Breast epithelium (tissue), 4 donors: ENCODE measurements around the gene PKDCC. TPM values are rescaled to one million over a fixed set of nuclear protein-coding genes. Genes with fewer than 3 reads are reported as not detected.

Experiments
- DNase-seq, 2 donors: peaks; one replicate each; pipeline ENCODE4 v3.0.0-alpha.2; 2019; ENCODE audit warnings: low spot score in 2 of 2
- H3K27ac ChIP-seq, 2 donors: fragments of 200-600 bp; sonication (generic) in 1 of 2; one replicate each; pipeline ENCODE4 v1.5.1; 2016 to 2019; ENCODE audit warnings: mild to moderate bottlenecking in 1 of 2
- H3K27me3 ChIP-seq, 2 donors: fragments of 200-600 bp; sonication (generic) in 1 of 2; one replicate each; pipeline versions ENCODE4 v1.5.1 to v1.6.0; 2017 to 2019; ENCODE audit warnings: control low read depth in 1 of 2, mild to moderate bottlenecking in 1 of 2
- H3K36me3 ChIP-seq: fragments of 200-600 bp; one replicate; pipeline ENCODE4 v1.5.1; 2019
- H3K4me1 ChIP-seq, 2 donors: fragments of 200-600 bp; sonication (generic); one replicate each; pipeline ENCODE4 v1.5.1; 2016 to 2019; ENCODE audit warnings: control low read depth in 1 of 2
- H3K4me3 ChIP-seq, 3 donors: fragments of 200-600 bp; sonication (generic); 1 replicate in 2 of 3; 2 replicates in 1 of 3; pipeline ENCODE4 v1.5.1; 2016 to 2019; ENCODE audit warnings: mild to moderate bottlenecking in 3 of 3, moderate library complexity in 2 of 3
- H3K9me3 ChIP-seq, 2 donors: fragments of 200-600 bp; sonication (generic) in 1 of 2; one replicate each; pipeline ENCODE4 v1.5.1; 2016 to 2019; ENCODE audit warnings: control low read depth in 1 of 2
- POLR2A ChIP-seq: fragments of 450-650 bp; IDR thresholded peaks from one replicate; pipeline ENCODE4 v1.6.1; 2016; ENCODE audit warnings: antibody characterized with exemption, mild to moderate bottlenecking, moderate library complexity
- POLR2AphosphoS5 ChIP-seq, 3 donors: sonication (generic); formaldehyde crosslinking; IDR thresholded peaks; one replicate each; pipeline ENCODE4 v1.6.1; 2017; ENCODE audit warnings: antibody characterized with exemption in 3 of 3
- intact Hi-C: fragments of 100-400 bp; cut with DNase I; formaldehyde crosslinking; loops from one replicate; pipeline ENCODE4 v1.15.1; 2023; ENCODE audit warnings: low total_unique reads
- total RNA-seq, 3 donors: library from RNA; depleted of rRNA; stranded (reverse); fragments of >200 nt; gene quantifications; one replicate each; pipeline ENCODE4 v1.1.0, GENCODE V29; 2016
- TF ChIP-seq, protein P1 (sequence below), 3 donors: fragments of 450-650 bp; IDR thresholded peaks; one replicate each; pipeline ENCODE4 v1.5.1; 2016 to 2017; ENCODE audit warnings: antibody characterized with exemption in 3 of 3, mild to moderate bottlenecking in 3 of 3, moderate library complexity in 3 of 3

The PKDCC gene
- total RNA-seq, 3 donors from 2014 or later = 19.3 to 131 (median 95.4) TPM

DNA sequence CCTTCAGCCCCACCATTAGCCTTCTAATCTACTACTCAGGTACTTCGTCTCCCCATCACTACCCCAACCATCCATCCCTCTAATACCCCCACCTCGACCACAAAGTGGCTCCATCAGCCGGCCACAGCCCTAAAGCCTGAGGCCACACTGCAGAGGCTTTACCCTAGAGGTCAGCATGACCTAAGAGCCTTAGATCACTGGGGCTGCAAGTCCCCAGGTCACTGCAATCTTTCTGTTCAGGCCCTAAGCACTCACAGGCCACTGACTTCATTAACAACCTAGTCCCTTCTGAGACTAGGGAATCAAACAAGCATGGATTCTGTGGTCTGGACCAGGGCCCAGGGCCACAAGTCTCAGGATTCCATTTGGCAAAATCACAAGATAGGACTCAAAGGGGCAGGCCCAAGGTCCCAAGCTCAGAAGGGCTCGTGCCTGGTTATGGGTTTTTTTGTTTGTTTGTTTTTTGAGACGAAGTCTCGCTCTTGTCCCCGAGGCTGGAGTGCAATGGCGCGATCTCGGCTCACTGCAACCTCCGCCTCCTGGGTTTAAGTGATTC, 37.0 kb upstream of the PKDCC start:
- H3K27ac ChIP-seq = no peak overlapping the region
- H3K36me3 ChIP-seq = no peaks in the 10 kb centered on the region
- intact Hi-C loops = no loop called here
- no peak for DNase-seq
- H3K4me1 ChIP-seq = no peaks in the 10 kb centered on the region
- H3K4me3 ChIP-seq = no peak overlapping the region
- no peaks in the 10 kb centered on the region for H3K9me3 ChIP-seq
- H3K27me3 ChIP-seq = no peaks in the 10 kb centered on the region
- no peak for TF ChIP-seq POLR2AphosphoS5 (IDR thresholded peaks at IDR 0.05)
- TF ChIP-seq, protein P1, sequence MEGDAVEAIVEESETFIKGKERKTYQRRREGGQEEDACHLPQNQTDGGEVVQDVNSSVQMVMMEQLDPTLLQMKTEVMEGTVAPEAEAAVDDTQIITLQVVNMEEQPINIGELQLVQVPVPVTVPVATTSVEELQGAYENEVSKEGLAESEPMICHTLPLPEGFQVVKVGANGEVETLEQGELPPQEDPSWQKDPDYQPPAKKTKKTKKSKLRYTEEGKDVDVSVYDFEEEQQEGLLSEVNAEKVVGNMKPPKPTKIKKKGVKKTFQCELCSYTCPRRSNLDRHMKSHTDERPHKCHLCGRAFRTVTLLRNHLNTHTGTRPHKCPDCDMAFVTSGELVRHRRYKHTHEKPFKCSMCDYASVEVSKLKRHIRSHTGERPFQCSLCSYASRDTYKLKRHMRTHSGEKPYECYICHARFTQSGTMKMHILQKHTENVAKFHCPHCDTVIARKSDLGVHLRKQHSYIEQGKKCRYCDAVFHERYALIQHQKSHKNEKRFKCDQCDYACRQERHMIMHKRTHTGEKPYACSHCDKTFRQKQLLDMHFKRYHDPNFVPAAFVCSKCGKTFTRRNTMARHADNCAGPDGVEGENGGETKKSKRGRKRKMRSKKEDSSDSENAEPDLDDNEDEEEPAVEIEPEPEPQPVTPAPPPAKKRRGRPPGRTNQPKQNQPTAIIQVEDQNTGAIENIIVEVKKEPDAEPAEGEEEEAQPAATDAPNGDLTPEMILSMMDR (IDR thresholded peaks at IDR 0.05) = no peak
- no peak for TF ChIP-seq POLR2A

DNA sequence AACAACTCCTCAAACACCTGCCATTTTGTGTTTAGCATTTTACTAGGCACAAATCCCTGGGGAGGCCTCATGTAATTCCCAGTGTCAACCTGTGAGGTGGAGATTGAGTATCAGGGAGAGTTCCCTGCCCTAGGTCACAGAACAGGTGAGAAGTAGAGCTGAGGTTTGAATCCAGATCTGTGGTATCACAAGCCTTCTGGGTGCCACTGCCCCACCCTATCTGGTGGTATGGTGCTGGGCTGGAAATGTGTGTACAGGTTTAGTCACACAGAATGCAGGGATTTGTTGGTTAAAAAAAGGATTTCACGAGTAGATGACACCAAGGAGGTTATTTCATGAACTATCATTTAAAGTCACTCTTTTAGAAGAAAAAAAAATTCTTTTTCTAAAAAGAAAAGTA, 35.7 kb upstream of the PKDCC start:
- no peaks in the 10 kb centered on the region for H3K36me3 ChIP-seq
- H3K9me3 ChIP-seq = no peaks in the 10 kb centered on the region
- intact Hi-C loops = no loop called here
- H3K4me3 ChIP-seq = no peak overlapping the region
- no peak for DNase-seq
- H3K27ac ChIP-seq = no peak overlapping the region
- TF ChIP-seq POLR2A (no peak), POLR2AphosphoS5 (IDR thresholded peaks at IDR 0.05) (no peak)
- TF ChIP-seq, protein P1 (IDR thresholded peaks at IDR 0.05) = no peak
- no peaks in the 10 kb centered on the region for H3K4me1 ChIP-seq
- H3K27me3 ChIP-seq = no peaks in the 10 kb centered on the region

DNA sequence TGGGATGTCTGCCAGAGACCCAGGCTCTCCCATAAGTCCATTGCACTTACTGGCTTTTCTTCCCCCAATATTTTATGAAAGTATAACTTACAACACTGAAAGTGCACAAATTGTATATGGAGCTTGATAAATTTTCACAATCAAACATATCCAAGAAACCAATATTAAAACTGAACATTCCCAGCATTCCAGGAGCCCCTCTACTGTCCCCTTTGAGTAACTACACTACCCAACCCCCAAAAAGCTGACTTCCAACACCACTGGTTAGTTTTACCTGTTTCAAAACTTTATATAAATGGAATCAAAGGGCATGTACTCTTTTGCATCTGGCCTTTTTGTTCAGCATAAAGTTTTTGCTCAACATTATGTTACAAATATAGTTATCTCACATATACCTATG, 35.2 kb upstream of the PKDCC start:
- no peaks in the 10 kb centered on the region for H3K9me3 ChIP-seq
- H3K4me1 ChIP-seq = no peaks in the 10 kb centered on the region
- no peak overlapping the region for H3K27ac ChIP-seq
- no peak for DNase-seq
- no peak for TF ChIP-seq POLR2A
- TF ChIP-seq, protein P1 (IDR thresholded peaks at IDR 0.05) = no peak
- TF ChIP-seq POLR2AphosphoS5 (IDR thresholded peaks at IDR 0.05) = no peak
- no peaks in the 10 kb centered on the region for H3K36me3 ChIP-seq
- intact Hi-C loops = no loop called here
- no peaks in the 10 kb centered on the region for H3K27me3 ChIP-seq
- no peak overlapping the region for H3K4me3 ChIP-seq

DNA sequence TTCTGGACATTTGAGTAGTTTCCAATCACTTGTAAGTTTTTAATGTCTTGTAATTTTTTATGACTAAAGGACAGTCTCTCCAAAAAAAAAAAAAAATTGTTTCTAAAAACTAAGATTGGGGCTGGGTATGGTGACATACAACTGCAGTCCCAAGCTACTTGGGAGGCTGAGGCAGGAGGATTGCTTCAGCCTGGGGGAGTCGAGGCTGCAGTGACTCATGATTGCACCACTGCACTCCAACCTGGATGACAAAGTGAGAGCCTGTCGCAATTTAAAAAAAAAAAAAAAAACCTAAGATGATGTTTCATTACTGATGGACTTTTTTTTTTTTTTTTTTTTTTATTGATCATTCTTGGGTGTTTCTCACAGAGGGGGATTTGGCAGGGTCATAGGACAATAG, 34.4 kb upstream of the PKDCC start:
- no peaks in the 10 kb centered on the region for H3K36me3 ChIP-seq
- no peaks in the 10 kb centered on the region for H3K9me3 ChIP-seq
- TF ChIP-seq POLR2A (no peak), POLR2AphosphoS5 (IDR thresholded peaks at IDR 0.05) (no peak)
- TF ChIP-seq, protein P1 (IDR thresholded peaks at IDR 0.05) = no peak
- no peaks in the 10 kb centered on the region for H3K27me3 ChIP-seq
- H3K4me3 ChIP-seq = no peak overlapping the region
- no peaks in the 10 kb centered on the region for H3K4me1 ChIP-seq
- no peak for DNase-seq
- no peak overlapping the region for H3K27ac ChIP-seq
- intact Hi-C loops = no loop called here

DNA sequence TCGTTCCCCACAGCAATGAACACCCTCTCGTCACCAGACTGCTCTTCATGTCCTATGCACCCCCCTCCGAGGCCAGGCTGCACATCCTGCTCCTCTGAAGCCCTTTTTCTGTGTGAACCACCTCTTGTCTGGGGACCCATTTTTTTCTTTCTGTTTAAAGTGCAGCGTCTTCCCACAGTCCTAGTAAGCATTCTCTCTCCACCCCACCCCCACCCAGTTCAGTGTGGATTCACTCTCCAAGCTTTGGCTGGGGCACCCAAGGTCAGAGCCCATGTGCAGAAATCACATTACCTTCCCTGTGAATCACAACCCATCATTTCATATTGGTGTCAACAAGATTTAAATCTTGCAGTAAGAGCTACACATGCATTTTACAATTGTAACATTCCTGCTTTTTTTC, 26.4 kb upstream of the PKDCC start:
- no peaks in the 10 kb centered on the region for H3K9me3 ChIP-seq
- DNase-seq = no peak
- H3K4me1 ChIP-seq = peaks cover 0 to 4% of the 10 kb centered on the region in 2 donors
- H3K36me3 ChIP-seq = no peaks in the 10 kb centered on the region
- no peak overlapping the region for H3K27ac ChIP-seq
- no peak overlapping the region for H3K4me3 ChIP-seq
- TF ChIP-seq, protein P1 (IDR thresholded peaks at IDR 0.05) = no peak
- intact Hi-C loops = no loop called here
- H3K27me3 ChIP-seq = no peaks in the 10 kb centered on the region
